Medulla oblongata (tissue), 1 donor: ENCODE results near the gene PLCB4.
A peak's percentile ranks its signal among the peaks of the same experiment; 100 is the strongest.

Source experiments
- DNase-seq: peaks from one replicate; pipeline ENCODE4 v3.0.0-alpha.2; 2015; ENCODE audit errors: extremely low spot score

The PLCB4 gene

DNA sequence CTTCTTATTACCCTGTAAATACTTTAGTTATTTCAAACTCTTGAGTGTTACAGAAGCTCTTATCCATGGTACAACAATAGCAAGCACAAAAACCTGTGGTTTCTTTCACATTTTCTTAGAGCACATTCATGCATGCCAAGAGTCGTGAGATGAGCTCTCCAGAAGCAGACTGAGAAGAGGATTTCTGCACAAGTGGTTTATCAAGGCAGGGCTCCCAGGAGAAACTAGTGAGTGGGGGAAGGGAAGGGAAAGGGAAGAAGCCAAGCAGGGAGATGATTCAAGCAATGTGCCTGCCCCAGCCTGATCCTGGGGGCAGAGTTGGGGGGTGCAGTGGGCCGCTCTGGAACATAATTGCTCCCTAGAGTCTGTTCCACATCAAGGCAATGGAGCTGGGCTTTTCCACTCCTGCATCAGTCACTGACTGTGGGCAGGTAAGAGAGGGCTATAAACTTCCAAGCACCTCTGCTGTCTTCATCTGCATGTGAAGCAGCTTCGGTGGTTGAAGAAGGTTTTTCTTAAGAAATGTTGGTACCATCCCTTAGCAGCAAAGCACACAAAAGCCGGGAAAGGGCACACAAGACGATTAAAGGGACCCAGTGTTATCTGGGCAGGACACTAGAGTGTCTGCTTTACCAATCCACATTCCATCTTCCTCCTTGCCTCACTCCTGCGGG, 152.1 kb downstream of the PLCB4 start:
- DNase-seq, result no peak

DNA sequence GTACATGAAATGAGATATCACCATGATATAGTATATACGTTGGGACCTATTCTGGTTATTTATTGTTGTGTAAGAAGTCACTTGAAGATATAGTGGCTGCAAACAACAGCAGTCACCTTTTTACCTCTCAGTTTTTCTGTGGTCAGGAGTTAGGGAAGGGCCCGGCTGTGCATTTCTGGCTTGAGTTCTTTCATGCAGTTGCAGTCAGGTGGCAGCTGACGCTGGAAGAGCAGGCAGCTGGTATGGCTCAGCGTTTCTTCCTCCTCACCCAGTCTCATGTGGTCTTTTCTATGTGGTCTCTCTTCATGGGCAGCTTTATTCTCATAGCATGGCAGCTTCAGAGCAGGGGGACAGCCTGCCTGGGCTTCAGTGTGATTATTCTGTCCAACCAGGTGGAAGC, 154.4 kb downstream of the PLCB4 start:
- DNase-seq, result no peak

DNA sequence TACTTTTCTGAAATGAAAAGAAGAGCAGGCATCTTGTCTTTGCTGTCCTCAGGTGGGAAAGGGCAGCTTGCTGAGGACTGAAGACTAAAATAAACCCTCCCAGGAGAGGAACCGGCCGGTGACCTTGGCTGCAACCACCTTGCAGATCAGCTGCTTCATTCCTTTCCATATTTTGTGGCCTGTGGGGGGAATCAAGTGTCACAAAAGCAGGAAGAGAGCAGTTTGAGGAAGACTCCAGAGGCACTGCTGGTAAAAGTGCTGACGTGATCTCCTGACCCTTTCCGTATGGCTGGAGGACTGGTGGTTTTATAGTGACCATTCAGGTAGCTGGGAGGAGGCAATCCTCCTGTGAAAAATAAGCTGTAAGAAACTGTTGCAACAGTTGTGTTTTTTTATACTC, 157.0 kb downstream of the PLCB4 start:
- no peak for DNase-seq

DNA sequence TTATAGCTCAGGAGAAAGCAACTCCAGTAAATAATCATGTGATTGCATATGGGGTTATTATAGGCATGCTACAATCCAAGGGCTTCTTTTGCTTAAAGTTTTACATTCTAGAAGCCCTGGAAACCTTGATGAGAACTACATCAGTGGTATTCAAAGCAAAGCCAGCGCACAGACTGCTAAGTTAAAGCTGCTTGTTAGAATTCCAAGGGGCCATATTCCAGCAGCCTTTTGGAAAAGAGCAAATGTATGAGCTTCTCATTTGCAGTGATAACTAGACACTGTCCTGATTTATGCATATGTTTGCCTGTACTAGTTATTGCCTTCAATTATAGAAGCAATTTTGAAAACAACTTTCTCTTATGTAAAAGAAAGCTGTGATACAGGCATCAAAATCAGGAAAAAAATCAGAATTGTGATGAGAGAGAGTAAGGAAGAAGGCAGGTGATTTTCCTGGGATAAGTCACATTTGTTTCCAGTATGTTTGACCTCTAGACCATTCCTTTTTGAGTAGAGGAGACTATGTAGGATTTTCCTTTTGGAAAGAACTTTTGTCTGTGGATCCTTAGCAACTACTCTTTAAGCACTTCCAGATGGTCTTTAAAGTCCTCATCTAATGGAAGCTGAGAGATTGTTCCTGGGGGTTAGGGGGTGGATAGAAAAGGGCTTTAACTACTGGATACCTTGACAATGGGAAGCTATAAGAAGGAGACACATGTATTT, 159.2 kb downstream of the PLCB4 start:
- no peak for DNase-seq

DNA sequence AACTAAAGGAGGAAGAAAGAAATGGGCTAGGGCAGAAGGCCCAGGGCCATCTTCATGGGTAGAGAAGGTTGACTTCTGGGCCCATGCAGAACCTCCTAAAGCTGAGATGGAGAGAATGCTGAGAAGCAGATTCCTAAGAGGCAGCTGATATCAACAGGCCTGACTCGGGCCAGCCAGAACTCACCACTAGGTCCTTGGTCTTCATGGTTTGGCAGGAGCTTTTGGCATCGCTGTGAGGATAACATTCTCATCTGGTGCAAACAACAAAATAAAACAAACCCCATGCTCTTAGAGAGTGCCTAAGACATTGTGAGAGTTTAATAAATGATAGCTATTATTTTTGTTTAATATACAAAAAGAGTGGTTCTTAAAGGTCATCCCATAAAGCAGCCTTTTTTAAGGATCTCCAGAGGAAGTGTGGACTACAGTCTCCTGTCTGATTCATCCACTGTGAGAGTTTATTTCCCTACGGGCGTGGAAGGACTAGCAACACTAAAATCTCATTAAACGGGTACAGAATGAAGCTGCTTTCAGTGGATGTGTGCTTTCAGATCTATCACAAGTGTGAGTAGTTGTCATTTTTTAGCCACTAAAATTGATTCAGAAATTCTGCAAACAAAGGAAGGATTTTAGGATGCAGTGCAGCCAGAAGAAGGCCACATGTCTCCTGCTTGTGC, 160.0 kb downstream of the PLCB4 start:
- no peak for DNase-seq

DNA sequence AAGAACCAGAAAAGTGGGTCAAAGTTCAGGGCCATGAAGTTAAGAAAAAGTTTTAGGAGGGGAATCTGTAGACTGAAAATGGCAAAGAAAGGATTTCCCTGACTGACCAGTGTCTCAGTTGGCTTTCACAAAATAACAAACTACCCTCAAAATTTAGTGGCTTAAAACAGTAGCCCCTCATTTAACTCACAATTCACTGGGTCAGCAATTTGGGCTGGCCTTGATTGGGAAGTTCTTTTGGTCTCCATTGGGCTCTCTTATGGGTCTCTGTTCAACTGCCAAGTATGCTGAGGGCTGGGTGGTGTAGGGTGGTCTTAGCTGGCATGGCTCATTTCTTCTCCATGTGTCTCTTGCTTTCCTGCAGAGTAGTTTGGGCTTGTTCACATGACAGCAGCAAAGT, 161.5 kb downstream of the PLCB4 start:
- DNase-seq, result no peak

DNA sequence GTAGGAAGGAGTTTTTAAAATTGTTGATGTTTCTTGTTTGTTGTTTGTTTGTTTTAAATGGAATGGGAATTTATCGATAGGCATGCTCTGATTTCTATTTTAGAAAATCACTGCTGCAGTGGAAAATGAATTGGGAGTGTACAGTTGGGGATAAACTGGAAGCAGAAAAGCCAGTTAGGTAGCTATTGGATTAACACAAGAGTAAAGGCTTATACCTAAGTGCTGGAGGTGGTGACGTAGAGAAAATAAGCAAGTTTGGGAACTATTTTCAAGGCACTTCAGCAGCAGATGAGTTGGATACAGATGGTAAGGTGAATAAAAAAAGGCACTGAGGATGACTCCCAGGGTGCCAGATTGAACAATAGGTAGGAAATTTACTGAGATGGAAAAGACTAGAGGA, 164.9 kb downstream of the PLCB4 start:
- no peak for DNase-seq

DNA sequence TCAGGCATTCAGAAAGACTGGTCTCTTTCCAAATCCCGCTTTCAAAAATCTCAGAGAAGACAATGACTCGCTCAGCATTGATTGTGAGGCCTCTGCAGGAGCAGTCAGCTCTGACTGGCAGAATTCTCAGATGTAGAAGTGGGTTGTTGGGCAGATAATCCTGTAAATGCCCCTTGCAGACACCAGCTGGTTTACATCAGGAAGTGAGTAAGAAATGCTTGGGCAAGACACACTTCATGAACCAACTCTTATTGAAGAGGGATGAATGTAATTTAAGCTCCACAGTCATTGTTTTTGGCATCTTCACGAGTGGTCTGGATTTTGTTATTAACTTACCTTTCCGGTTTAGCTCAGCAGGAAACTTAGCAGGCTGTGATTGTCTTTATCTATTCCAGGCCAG, 166.6 kb downstream of the PLCB4 start:
- DNase-seq, result no peak

DNA sequence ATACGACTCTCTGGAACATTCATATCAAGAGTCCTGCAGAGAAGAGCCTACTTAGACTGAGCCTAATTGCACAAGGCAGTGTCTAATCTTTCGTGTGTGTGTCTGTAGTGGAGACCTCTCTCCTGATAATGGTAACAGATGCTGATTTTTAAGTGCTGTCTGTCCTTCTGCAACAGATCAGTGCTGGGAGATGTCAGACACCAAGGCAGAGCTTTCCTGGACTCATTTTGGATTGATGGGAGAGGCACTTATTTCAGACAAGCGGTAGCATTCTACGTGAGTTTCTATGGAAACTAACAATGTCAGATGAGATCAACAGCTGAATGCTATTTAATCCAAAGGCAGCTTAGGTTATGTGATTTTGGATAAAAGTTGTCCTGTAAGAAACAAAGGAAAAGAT, 167.6 kb downstream of the PLCB4 start:
- DNase-seq, result no peak

DNA sequence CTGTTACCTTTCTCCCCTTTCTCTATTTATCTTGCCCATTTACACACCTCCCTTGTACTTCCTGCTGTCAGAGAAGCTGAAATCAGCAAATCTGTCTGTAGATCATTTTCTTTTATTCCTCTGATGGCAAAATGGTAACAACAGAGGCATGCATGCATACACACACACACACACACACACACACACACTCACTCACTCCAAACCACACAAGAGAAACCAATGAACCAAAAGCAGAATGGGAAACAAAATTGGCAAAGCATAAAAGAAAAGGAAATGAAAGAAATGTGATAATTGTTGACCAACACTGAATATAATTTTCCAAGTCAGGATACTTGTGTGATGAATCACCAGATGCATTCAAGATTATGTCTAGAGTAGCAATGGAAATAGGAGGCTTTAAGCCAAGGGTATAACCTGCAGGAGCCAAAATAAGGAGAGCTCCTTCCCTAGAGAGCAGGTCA, 172.4 kb downstream of the PLCB4 start:
- DNase-seq, result no peak

DNA sequence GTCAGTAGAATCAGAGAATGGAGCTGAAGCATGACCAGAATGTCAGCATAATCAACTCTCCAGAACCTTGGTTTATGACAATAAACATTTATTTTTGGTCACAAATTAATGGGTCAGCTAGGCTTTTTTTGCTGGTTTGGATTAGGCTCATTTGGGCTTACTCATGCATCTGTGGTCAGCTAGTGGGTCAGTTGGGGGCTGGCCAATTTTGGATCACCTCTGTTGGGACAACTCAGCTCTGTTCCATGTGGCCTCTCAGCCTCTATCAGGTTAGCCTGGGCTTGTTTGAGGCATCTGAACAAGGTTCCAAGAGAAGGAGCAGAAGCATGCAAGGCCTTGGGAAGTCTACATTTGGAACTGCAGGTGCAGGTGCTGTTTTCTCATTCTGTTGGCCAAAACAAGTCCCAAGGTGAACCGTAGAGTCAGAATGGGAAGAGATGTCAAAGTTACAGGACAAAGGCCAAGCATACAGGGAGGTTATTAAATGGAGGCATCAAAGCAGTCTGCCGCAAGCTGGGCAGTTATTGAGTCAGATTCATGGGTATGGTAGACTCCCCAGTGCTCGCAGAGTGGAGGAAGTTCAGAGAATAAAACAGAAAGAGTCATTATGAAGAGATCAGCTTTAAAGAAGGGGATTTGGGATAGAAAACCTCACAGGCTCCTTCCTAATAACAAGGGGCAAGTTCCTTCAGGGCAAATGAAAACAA, 173.0 kb downstream of the PLCB4 start:
- DNase-seq, result no peak

DNA sequence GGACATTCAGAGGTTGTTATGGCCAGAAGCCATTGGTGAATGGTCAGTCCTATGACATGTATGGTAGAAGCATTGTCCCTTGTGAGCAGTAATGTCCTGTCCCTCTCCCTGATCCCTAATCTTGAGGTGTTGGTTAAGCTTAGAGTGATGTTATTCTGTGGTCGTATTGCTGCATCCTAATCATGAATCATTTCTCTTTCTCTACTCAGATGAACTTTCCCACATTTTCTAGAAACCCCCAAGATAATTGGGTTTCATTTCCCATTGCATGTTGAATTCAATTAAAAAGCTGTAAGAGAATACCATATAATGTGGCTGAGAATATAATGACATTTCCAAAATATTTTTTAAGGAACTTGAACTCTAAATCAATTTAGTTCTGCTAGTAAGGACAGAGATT, 175.1 kb downstream of the PLCB4 start:
- DNase-seq, result no peak

DNA sequence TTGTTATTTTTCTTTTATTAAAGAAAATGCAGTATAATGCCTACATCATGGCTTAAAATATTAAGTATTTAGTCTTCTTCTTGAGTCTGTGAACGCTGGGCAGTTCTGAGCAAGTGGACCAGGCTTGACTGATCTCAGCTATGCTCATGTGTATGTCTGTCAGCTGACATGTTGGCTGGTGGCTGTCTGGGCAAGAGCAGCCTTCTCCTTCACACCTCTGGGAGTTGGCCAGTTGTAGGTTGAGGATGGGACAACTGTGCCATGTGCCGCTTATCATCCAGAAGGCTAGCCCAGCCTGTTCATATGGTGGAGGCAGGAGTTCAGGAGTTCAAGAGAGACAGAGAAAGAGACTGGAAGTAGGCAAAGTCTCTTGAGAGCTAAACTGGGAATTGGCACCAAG, 175.9 kb downstream of the PLCB4 start:
- no peak for DNase-seq

DNA sequence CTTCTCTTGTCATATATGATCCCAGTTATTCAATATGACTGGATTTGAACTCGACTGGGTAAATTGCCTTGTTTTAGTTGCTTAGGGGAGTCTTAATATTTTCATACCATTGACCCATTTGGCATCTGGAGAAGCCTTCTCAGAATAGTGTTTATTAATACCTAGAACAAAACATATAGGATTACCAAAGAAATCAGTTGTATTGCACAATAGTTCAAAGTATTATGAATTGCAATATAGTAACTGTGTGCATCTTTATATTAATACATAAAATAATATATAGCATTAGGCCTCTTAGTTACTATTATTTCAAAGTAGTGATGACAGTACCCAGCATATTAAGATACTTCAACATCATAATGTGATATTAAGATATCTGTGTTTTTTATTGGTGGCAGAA, 177.8 kb downstream of the PLCB4 start:
- DNase-seq, result no peak

DNA sequence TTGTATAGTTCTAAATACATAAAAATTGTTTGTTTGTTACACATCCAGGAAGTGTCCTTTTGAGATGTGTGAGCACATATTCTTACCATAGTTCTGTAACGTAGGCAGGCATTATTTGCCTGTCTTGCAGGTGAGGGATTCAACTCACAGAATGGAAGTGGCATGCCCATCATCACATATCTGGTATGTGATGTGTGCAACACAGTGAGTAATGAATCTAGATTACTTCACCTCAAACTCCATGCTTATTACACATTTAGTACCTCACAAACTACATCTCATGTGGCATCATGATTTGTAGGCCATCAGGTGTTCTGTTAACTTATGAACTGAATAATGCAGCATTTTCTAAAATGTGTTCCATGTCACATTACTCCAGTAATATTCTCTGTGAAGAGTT, 181.6 kb downstream of the PLCB4 start:
- DNase-seq, result no peak

DNA sequence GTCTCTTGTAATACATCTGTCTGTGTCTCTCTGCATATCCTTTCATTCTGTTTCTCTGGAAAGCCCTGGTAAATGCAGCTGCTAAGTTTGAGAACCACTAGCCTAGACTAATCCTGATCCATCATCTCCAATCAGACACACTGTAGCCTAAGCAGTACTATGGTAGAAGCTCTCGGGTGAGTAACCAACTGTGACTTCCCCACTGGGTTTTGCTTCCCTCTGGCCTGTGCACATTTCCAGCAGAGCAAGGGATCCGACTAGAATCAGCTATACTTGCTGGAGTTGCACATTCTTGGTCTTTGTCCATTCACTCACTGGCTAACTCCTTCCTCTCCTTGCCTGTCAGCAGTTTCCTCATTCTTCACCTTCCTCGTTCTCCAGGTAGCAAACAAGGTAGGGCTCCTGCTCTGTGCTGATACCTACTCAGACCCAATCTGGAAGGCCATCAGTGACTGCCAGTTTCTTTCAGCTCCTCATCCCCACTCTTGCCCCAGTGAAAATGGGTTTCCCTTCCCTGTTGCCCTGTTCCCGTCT, 184.2 kb downstream of the PLCB4 start:
- no peak for DNase-seq

DNA sequence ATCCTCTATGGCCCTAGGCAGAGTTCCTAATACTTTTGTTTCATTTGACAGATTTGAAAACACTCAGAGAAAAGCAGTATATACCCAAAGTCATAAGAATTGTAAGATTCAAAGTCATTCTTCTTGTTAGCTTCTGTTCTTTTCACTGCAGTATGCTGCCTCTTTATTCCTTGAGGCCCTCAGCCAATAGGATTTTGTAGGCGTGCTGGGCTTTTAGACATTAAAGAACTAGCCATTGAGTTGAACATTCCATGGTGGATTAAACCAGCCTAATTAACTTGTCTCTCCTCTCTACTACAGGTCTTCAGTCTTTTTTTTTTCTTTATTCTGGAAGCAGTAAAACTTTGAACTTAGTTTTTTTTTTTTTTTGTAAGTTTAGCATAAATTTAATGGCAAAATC, 186.3 kb downstream of the PLCB4 start:
- no peak for DNase-seq

DNA sequence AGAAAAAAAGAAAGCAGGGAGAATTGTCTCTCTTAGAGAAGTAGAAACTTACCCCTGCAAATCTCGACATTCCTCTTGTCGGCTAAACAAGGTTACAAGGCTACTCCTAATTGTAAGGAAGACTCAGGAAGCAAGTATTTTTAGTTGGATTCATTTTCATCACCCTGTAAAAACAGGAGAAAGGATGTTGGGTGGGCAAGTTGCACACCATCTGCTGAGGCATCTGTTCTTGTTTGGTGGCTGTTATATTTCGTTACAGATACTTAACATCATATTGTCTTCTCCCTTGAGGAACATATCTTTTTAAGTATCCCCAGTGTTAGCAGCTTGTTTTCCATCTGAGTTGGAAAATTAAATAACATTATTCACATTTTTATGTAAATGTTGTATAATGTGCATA, 187.5 kb downstream of the PLCB4 start:
- no peak for DNase-seq

DNA sequence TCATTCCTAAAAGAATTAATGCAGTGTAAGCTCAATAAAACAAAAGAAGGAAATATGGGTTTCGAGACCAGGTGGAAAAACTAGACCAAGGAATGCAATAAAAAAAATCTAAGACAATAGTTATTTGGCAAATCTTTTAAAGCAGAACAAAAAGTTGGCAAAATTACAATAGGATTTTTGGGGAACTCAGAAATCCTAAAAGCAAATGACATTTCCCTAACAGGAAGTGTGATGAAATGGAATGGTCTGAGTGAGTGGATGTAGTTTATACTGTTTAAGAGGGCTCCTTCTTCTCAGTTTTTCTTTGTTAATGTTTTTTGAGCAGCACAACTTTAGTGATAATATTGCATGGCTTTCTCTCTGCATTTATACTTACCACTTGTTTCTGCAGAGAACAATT, 190.0 kb downstream of the PLCB4 start:
- peak; percentile 40 for DNase-seq

DNA sequence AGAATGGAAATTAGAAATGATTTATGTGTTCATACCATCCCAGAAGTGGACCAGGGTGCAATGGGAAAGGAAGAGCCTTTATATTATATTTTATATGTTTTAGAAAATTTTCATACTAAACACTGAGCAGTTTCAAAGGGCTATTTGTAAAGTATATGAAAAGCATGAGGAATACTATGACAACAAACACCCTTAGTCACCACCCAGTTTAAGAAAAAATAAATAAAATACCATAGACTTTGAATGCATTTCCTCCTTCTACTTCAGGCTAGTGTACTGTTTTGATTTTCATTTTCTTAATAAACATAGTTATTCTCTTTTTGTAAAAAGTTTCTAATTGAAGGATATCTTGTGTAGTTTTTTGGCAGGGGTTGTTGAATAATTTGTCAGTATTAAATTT, 191.1 kb downstream of the PLCB4 start:
- no peak for DNase-seq

DNA sequence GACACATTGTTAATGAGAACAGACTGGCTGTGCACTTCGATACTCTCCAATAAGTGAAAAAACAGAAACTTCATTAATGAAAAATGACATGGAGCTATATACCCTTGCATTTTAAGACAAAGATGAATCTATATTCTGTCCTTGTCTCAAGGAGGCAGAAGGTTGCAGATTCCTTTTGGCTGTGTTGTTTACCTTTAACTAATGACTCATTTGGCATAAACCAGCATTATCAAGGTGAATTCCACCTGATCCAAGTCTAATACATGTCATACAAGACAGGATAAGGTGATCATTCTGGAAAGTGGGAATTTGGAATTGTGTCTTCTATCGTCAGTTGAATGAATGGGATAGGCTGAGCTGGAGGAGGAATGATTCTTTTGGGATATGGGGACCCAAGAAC, 192.9 kb downstream of the PLCB4 start:
- no peak for DNase-seq

DNA sequence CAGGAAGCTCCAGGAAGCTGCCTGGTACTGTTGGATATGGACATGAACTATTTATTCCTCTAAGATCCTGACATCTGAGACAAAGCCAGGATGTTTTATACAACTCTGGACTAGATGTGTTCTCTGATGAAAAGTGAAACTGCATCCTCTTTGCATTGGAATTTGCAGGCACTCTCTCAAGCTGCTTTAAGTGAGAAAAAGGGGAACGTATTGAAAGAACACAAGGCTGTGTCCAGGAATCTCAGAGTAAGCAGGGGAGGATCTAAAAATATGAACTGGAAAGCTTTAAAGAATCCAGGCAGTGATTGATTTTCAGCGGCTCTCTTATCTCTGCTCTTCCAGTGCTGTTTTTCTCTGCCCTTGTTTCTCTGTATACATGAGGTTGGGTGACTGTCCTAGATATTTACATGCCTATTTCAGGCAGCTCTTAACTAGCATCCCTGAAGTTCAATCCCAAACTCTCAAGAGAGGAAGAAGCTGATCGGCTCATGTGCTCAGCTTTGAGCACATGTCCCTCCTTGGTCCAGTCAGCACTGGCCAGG, 193.8 kb downstream of the PLCB4 start:
- no peak for DNase-seq
